Stimulated activated CD8-positive, alpha-beta memory T cell treated with anti-CD3 and anti-CD28 coated beads, Interleukin-4, amount 100 ng/mL, for 24 hours (primary cell): ENCODE results near the gene CDCA4.
"Not testable (repeated sequence)": the region's sequence is repeated elsewhere in the genome, so short reads cannot be mapped to it uniquely, and the experiment has no call there.

Experiments
- DNase-seq: peaks from one replicate; pipeline ENCODE4 v3.0.0-alpha.2; 2020; ENCODE audit warnings: low read depth

CDCA4 gene

DNA sequence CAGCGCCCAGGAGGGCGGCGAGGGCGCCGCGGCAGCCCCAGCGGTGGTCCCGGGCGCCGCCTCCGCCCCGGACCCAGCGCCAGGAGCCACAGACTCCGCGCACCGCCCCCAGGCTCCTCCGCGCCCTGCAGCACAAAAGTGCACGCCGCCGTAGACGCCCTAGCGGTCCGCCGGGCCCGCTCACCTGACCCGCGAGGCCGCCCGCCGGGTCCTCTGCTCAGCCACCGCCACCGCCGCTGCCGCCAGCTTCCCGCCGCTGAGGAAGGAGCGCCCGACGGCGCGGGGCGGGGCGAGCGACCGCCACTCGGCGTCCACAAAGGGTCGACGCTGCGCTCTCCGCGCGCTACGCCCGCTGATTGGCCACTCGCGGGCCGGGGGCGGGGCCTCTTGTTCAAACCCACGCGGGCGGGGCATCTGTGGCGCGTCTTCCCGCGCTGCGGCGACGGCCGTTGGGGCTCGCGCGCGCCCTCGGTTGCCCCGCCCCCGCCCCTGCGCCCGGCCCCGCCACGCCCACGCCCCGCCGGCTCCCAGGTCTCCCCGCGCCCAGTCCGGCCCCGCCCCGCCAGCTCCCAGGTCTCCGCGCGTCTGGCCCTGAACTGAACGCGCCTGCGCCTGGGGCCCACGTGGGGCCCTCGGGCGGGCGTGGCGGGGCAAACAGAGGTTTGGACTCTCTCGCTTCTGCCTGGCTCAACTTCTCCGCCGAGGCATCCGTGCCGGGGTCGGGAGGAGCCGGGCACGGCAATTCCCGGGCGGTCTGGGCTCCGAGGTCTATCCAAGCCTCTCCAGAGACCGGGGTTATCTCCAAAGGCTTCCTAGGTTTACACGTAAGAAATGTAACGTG is at the start of gene CDCA4:
TSS of gene CDCA4 (minus strand) at position 269 of the 841 bp plus-strand sequence. CDS start 9,154 bp downstream, outside the sequence.
- peak; percentile 99 for DNase-seq

DNA sequence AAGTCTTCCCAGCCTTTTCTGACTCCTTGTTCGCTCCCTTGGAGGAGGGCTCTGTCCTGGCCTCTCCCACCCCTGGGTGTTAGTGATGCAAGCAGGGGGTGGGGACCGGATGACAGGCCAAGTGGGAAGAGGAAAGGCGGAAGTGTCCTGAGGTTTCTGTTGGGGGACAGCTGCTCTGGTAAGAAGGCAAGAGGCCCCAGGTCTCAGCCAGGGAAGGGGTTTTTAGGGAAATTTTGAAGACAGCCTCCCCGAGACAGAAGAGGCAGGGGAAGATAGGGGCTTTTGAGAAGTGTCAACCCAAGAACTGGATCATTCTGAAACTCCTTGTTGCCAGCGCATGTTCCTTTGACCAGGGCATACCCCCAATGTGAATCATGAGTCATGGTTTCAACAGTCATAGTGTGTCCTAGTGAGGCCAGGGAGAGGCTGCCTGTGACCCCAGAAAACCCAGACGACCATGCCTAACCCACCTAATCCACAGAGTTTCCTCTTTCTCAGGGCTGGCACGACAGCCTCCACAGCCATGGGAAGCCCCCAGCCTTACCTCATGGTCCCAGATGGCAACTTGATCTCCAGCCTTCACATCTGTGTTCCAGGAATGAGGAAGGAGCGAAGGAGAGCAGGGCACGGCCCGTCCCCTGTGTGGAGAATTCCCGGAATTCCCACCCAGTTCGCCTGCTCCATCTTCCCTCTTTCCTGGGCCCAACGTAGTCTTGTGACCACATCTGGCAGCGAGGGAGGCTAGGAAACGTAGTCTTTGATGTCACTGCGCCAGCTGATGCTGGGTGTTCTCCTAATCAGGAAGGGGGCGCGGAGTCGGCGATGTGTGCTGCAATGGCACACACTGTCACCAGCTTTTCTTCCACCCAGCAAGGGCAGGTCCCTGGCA is 49.2 kb upstream of the CDCA4 start:
- DNase-seq = no peak

DNA sequence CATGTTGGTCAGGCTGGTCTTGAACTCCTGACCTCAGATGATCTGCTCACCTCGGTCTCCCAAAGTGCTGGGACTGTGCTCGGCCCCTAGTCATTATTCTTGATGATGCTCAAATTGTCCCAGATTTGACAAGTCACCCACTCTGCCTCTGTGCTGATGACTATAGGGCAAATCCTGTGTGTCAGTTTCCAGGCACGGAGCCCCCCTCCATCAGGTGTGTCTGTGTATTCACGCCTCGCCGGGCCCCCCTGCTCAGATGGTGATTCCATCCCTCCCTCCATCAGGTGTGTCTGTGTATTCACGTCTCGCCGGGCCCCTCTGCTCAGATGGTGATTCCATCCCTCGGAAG is 48.6 kb upstream of the CDCA4 start:
- DNase-seq = no peak

DNA sequence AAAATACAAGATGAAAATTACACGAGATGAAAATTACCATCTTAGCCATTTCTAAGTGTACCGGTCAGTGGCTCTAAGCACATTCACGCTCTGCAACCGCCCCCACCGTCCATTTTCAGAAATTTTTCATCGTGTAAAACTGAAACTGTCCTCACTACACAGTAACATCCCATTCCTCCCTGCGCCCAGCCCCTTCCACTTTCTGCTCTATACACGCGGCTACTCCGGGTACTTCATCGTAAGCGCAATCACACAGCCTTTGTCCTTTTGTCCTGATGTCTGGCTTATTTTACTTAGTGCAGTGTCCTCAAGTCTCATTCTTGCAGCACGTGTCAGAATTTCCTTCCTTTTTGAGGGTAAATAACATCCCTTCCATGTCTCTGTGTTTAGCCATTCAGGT is 47.9 kb upstream of the CDCA4 start:
- no peak for DNase-seq

DNA sequence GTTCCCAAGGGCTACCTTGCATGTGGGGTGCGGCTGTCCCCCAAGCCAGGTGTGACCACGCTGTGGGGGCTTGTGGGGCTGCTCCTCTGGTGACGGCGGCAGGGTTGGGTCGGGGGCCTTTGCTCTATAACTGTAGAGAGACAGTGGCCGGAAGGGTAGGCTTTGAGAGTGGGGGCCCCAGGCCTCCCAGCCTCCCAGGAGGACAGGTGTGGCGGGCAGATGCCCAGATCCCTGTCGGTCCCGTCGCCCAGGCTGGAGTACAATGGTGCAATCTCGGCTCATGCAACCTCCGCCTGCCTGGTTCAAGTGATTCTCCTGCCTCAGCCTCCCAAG is 47.1 kb upstream of the CDCA4 start:
- DNase-seq = no peak

DNA sequence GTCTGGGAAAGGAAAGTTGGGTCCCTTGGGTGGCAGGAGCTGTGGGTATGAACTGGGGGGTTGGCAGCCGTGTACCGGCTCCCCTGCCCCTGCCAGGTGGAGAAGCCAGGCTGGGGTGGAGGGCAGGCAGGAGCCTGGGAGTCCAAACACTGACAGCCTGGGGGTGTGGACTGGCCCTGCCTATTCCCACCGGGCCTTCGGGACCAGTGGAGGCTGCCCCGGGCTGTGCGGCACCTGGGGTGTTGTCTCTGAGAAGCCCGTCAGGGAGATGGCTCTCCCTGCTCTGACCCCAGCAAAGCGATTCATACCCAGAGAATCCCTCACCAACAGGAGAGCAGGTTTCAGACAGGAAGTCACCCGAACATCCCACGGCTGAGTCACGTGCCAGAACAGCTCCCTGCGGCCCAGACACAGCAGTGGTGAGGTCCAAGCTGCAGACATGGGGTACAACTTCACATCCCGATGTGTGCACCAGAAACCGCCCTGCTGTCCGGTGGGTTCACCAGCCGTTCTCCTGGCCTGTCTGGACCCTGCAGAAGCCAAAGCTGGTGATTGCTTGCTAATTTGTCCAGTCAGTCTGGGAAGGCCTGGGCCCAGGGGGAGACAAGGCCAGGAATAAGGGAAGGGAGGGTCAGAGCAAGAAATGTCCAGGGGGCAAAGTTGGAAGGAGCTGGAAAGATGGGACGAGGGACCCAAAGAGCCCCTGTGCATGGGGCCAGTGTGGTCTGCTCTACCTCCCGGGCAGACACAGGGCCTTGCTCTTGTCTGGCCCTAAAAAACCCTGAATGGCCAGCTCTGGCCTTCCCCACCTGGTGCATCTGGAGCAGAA is 46.5 kb upstream of the CDCA4 start:
- no peak for DNase-seq

DNA sequence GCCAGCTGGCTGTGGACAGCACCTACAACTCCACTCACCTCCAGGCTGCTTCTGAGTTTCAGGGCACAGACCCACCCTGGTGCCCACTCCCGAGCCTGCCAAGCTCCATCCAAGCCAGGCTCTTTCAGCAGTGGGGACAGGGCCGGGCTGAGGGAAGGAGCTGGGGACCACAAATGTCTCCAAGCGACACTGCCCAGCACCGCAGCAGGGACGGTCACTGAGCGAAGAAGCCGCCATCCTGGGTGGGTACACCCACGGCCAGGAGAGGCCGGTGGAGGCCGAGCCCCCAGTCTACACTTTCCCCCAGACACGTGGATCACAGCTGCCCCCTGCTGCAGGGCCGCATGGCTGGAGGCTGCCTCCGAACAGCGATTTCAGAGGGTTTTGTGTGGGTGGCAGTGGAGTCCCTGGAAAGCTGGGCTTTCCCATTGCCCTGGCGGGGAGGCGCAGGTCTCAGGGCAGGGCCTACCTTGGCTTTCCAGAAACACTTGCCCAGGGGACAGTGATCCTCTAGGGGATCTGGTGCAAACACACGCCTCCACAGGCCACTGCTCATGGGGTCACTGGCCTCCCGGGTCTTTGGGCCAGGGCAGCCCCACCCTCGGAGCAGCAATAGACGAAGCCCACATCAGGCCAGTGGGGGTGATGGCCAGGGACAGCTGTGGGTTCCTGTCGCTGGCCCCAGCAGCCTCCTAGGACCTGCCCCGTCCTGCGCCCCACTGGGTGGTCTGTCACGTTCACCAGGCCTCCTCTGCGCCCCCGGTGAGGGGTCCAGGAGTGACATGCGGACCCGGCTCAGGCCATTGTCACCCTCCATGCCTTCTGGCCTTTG is 45.6 kb upstream of the CDCA4 start:
- DNase-seq = no peak

DNA sequence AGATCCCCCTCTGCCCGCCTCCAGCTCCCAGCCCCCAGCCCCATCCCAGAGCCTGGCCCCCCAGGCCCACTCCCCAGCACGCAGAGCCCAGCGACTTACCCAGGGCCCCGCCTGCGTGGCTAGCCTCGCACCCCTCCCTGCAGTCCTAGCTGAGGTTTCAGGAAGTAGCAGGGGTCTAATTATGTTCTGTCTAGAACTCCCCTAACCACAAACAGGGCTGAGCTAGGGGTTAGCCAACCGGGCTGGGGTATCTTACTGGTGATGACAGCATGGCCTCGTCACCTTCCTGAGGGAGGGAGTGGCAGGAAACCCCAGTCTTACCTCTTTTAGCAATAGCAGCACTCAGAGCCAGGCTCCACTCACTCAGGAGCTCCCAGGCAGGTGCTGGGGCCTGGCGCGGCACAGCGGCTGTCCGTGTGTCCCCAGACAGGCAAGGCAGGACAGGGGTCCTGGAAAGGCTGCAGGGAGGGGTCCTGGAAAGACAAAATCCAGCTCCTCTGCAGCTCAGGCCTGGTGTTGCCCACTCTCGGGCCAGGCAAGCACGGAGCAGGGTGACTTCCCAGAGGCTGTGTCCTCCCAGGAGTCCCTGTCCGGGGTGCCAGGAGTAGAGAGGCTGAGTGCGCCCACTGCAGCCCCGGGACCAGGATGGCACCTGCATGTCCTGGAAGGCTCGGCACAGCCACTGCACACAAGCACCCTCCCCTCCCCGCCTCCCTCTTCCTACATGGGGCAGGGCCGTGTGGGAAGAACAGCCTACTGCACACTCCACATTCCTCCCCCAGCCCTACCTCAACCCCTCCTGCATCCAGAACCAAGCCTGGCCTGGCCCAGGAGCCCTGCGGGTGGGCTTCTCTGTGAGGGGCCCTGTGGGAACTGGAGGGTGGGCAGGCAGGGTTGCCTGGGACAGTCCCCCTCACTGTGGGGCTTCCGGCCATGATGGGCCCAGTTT is 44.7 kb upstream of the CDCA4 start, which contains the start of gene GPR132:
TSS of gene GPR132 (minus strand) at position 151 of the 949 bp plus-strand sequence. CDS start 10,010 bp downstream, outside the sequence.
- peak; percentile 75 for DNase-seq

DNA sequence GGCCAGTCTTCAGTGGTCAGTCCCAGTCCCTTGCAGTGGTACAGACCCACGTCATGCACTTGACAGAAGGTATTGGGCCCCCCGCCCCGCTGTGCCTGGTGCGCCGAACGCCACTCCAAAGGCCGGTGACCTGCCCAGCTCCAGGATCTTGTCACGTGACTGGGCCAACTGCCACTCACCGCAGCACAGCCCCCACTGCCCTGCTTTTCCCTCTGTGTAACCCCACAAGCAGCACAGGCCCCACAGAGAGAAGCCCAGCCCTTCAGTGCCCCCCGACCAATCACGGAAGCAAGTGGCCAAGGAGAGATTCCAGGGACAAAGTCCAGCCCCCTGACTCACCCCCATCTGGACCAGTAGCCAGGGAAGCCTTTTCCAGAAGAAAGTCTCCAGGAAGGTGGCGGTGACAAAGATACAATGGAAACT is 43.8 kb upstream of the CDCA4 start:
- no peak for DNase-seq

DNA sequence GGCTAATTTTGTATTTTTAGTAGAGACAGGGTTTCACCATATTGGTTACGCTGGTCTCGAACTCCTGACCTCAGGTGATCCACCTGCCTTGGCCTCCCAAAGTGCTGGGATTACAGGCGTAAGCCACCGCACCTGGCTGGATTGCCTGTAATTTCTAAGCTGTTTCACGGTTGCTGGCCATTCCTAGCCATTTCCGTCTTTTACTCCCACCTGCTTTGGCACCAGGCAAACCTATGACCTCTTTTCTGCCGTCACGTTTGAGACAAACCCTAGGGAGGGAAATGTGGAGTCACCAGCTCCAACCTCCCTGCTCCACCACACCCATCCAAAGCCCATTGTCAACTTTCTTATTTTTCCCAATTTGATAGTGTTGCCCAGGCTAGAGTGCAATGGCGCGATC is 43.1 kb upstream of the CDCA4 start:
- DNase-seq = no peak

DNA sequence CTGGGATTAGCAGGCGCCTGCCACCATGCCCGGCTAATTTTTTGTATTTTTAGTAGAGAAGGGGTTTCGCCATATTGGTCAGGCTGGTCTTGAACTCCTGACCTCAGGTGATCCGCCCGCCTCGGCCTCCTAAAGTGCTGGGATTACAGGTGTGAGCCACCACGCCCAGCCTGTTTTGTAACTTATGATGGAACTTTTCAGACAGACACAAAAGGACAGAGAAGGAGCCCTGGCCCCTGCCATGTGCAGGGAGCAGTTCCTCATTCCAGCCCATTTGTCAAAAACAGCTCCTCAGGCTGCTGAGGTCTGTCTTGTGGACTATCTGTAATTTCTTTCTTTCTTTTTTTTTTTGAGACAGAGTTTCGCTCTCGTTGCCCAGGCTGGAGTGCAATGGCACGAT is 42.6 kb upstream of the CDCA4 start:
- not testable (repeated sequence) for DNase-seq

DNA sequence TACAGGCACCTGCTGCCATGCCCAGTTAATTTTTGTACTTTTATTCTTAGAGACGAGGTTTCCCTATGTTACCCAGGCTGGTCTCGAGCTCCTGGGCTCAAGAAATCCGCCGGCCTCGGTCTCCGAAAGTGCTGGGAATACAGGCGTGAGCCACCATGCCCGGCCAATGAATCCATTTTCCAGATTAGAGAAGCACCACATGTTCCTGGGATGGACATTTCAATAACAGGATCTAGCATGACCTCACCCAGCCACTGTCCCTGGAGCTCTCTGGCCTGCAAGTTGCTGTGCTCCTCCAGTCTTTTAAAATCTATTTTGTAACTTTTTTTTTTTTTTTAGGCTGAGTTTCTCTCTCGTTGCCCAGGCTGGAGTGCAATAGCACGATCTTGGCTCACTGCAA is 42.2 kb upstream of the CDCA4 start:
- DNase-seq = no peak

DNA sequence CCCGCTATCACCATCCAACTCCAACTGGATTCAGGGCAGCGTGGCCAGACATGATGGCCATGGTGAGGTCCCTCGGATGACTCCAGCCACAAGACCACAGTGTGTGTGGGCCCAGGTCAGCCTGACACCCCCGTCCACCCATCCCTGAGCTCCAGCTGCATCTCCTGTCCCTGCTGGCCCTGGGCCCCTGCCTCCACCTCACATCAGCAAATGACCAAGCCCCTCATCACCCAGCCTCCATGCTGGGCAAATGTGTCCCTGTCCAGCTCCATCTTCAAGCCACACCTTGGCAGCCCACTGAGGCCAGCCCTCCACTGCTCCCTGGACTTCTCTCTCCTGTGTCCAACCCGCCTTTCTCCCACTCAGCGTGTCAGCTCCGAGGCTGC is 41.2 kb upstream of the CDCA4 start:
- DNase-seq = no peak

DNA sequence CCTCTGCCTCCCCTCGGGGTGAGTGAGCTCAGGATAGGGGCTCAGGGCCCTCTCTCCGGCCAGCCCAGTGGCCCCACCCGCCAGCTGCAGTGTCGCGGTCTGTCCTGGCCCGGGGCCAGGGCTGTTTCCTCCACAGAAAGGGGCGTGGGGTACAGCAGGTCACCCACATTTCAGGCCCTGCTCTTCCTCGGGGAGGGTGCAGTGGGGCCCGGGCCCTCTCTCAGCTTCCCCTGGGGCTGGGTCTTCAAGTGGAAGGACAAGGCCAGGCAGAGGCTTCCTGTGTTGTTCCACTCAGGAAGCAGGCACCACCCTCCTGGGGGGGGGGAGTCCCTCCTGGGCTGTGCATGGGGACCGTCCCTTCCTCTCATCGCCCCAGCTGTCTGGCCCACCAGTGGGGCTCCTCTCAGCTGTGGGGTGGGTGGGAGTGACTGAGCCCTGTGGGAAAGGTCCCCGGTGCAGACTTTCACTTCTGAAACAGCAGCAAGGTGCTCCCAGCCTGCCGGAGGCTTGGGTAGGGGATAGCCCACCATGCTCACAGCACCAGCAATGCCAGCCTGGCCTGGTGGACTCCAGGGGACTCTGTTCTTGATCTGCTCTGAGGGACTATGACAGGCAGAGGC is 40.7 kb upstream of the CDCA4 start:
- DNase-seq = peak; percentile 70

DNA sequence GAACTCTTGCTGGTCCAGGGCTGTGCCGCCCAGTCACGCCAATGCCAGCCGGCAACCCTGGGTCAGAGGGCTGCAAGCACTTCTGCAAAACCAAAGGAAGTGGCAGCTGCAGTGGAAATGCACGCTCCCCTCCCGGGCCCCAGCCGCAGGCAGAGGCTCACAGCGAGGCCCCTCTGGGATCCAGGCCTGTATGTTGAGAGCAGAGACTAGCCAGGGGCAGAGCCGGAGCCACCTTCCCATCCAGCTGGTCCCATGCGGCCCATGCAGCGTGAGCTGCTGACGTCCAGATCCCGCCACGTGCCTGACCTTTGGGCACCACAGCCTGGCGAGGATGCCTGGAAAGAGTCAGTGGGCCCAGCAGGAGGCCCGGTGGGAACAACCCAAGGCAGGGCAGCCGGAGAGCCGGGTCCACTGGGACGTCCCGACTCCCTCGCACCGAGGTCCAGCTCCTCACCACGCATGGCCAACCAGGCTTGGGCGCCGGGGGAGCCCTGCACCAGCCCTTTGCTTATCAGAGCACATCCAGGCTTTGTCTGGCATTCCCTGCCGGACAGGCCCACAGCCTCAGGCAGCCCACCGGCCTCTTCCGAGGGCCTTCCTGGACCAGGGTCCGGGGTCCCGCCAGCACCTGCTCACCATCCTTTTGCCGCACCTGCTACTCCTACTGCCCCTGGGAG is 40.0 kb upstream of the CDCA4 start:
- no peak for DNase-seq

DNA sequence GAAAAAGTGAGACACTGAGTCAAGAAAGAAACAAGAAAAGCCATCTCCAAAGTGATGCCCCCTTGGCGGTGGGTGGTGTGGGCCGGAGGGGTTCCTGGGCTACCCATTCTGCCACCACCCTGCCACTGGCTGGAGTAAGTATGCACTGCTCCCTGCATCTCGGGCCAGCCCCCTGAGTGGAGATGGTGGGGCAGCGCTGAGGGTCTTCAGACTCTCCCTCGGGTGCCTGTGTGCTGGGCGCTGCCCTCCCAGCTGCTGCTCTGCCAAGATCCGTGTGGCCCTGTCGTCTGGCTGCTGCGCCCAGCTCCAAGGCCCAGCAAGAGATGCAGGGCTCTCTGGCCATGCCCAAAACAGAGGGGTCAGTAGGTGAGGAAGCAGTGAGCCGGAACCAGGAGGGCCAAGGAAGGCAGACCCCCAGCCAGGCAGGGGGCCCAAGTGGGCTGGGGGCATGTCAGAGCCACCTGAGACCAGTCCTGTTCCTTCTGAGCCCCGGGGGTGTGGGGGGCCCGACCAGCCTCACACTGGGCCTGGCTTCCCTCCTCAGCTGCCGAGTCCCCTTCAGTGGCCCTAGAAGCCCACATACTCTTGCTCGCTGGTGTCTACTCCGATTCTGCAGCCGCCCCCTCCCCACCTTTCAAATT is 39.2 kb upstream of the CDCA4 start:
- DNase-seq = no peak

DNA sequence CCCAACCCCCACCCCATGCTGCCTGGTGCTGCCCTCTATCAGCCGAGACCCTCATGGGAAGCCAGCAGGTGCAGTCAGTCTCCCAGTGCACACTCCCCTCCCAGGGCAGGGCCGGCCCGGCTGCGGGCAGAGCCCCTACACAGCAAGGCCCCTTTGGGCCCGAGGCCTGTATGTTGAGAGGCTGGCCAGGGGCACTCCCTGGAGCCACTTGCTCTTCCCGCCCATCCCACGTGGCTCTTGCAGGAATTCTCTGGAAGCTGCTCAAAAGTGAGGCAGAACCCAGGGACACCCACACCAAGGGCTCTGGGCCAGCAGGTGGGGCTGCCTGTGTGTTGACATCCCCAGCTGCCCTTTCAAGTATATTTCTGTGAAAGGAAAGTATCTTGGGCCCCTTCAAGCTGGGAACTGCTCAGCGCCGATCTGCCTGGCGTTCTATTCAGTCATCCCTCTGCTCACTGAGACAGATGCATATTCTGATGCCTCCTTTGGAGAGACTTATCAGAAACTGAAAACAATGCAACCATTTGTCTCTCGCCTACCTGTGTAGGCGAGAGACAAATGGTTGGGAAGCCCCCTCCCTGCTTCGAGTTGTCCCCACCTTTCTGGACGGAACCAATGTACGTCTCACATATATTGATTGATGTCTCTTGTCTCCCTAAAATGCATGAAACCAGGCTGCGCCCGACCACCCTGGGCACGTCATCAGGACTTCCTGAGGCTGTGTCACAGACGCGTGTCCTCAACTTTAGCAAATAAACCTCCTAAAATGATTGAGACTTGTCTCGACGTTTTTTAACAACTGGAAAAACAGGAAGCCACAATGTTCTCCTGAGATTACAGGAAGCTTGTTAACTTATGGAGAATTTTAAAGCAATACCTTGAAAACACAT is 38.4 kb upstream of the CDCA4 start:
- DNase-seq = peak; percentile 57
